ENCODE data around the gene GMDS. TPM values are rescaled to one million over a fixed set of nuclear protein-coding genes. Genes with fewer than 3 reads are reported as not detected.

GMDS gene
- total and polyA plus RNA-seq, 2 experiments from 2014 or later: 3.0 to 12.6 TPM

GRCh38 chr6:1729133-1729749 lies 516.2 kb downstream of the GMDS start:
- in situ Hi-C loops (cut with MboI): no loop called here
- no peaks in the 10 kb centered on the region for H3K4me1 ChIP-seq (ENCODE audit: insufficient read depth)

DNA sequence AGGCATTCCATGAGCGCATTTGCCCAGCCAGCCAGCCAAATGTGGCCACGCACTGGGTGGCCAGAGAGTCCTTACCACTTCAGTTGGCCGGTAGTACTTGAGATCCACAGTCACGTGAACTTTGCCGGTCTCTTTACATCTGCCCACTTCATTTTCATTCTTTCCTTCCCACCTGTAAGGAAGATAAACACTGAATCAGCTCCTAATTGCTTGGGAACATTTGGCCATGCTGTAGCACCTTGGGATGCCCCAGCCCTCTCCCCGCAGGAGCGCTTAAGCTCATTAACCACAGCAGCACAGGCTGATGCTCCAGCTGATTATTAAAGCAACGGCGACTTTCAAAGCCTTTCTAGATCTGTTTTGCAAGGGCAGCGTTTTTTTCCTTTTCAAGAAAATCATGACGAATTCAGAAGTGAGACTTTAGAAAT lies 519.0 kb downstream of the GMDS start:
- H3K79me2 ChIP-seq (ENCODE audit: insufficient read depth): no peaks in the 10 kb centered on the region
- no peaks in the 10 kb centered on the region for H3K27me3 ChIP-seq (replicated peaks; ENCODE audit: insufficient read depth)
- WGBS, 2 experiments (ENCODE audit: low coverage in 1 of 2, low lambda C conversion rate in 2 of 2, missing lambda C conversion rate in 2 of 2): 76 to 77% methylated on average over 11 of the region's 11 CpGs

More at GRCh38 chr6:1729133-1729749, 516.2 kb downstream of the GMDS start:
- Histone ChIP-seq H3K9ac (no peak overlapping the region), H3K9me2 (ENCODE audit: insufficient read depth) (no peaks in the 10 kb centered on the region), H3K27ac (no peak overlapping the region), H3K9me3 (ENCODE audit: low read depth) (no peaks in the 10 kb centered on the region), H3K27me3 (replicated peaks; ENCODE audit: insufficient read depth) (no peaks in the 10 kb centered on the region), H3F3A (ENCODE audit: insufficient read depth) (no peaks in the 10 kb centered on the region), H2AFZ (no peak overlapping the region), H3K4me3 (no peak overlapping the region), H3K79me2 (ENCODE audit: insufficient read depth) (no peaks in the 10 kb centered on the region), H3K36me3 (ENCODE audit: low read depth) (no peaks in the 10 kb centered on the region), H4K20me1 (ENCODE audit: insufficient read depth) (no peaks in the 10 kb centered on the region), H3K4me2 (ENCODE audit: unreplicated experiment) (no peak overlapping the region)
- no peak for TF ChIP-seq EZH2 (IDR thresholded peaks at IDR 0.05; ENCODE audit: insufficient read depth, poor library complexity, severe bottlenecking)
- no peak for TF ChIP-seq EZH2phosphoT487 (IDR thresholded peaks at IDR 0.05; ENCODE audit: insufficient read depth, low read depth)
- WGBS, 2 experiments (ENCODE audit: low coverage in 1 of 2, low lambda C conversion rate in 2 of 2, missing lambda C conversion rate in 2 of 2): 93 to 95% methylated on average over 7 of the region's 7 CpGs
- no peak for DNase-seq

GRCh38 chr6:1724616-1725015 lies 520.8 kb downstream of the GMDS start:
- no peak for DNase-seq

More for the DNA sequence above, 519.0 kb downstream of the GMDS start:
- TF ChIP-seq EZH2 (IDR thresholded peaks at IDR 0.05; ENCODE audit: insufficient read depth, poor library complexity, severe bottlenecking) (no peak), EZH2phosphoT487 (IDR thresholded peaks at IDR 0.05; ENCODE audit: insufficient read depth, low read depth) (no peak)
- no peaks in the 10 kb centered on the region for H3K36me3 ChIP-seq (ENCODE audit: low read depth)
- no peaks in the 10 kb centered on the region for H4K20me1 ChIP-seq (ENCODE audit: insufficient read depth)
- no peak overlapping the region for H2AFZ ChIP-seq
- H3F3A ChIP-seq (ENCODE audit: insufficient read depth): no peaks in the 10 kb centered on the region
- H3K4me2 ChIP-seq (ENCODE audit: unreplicated experiment): no peak overlapping the region
- H3K4me3 ChIP-seq: no peak overlapping the region
- no peaks in the 10 kb centered on the region for H3K4me1 ChIP-seq (ENCODE audit: insufficient read depth)
- no peaks in the 10 kb centered on the region for H3K9me3 ChIP-seq (ENCODE audit: low read depth)
- DNase-seq: no peak
- no peak overlapping the region for H3K27ac ChIP-seq
- H3K9me2 ChIP-seq (ENCODE audit: insufficient read depth): no peaks in the 10 kb centered on the region
- no peak overlapping the region for H3K9ac ChIP-seq
- in situ Hi-C loops (cut with MboI): no loop called here

GRCh38 chr6:1724124-1724523 lies 521.3 kb downstream of the GMDS start:
- in situ Hi-C loops (cut with MboI): no loop called here

More at GRCh38 chr6:1724616-1725015, 520.8 kb downstream of the GMDS start:
- H3K4me1 ChIP-seq (ENCODE audit: insufficient read depth): no peaks in the 10 kb centered on the region
- H3K9me3 ChIP-seq (ENCODE audit: low read depth): no peaks in the 10 kb centered on the region
- H3K4me3 ChIP-seq: no peak overlapping the region
- H2AFZ ChIP-seq: no peak overlapping the region
- no peaks in the 10 kb centered on the region for H3K27me3 ChIP-seq (replicated peaks; ENCODE audit: insufficient read depth)
- no peaks in the 10 kb centered on the region for H4K20me1 ChIP-seq (ENCODE audit: insufficient read depth)
- TF ChIP-seq EZH2phosphoT487 (IDR thresholded peaks at IDR 0.05; ENCODE audit: insufficient read depth, low read depth) (no peak), EZH2 (IDR thresholded peaks at IDR 0.05; ENCODE audit: insufficient read depth, poor library complexity, severe bottlenecking) (no peak)
- no peaks in the 10 kb centered on the region for H3K36me3 ChIP-seq (ENCODE audit: low read depth)
- H3F3A ChIP-seq (ENCODE audit: insufficient read depth): no peaks in the 10 kb centered on the region
- no peak overlapping the region for H3K4me2 ChIP-seq (ENCODE audit: unreplicated experiment)
- H3K9ac ChIP-seq: no peak overlapping the region
- no peaks in the 10 kb centered on the region for H3K9me2 ChIP-seq (ENCODE audit: insufficient read depth)
- WGBS, 2 experiments (ENCODE audit: low coverage in 1 of 2, low lambda C conversion rate in 2 of 2, missing lambda C conversion rate in 2 of 2): 91 to 93% methylated on average over 8 of the region's 8 CpGs
- H3K27ac ChIP-seq: no peak overlapping the region
- H3K79me2 ChIP-seq (ENCODE audit: insufficient read depth): no peaks in the 10 kb centered on the region
- in situ Hi-C loops (cut with MboI): no loop called here

More at GRCh38 chr6:1724124-1724523, 521.3 kb downstream of the GMDS start:
- Histone ChIP-seq H3K36me3 (ENCODE audit: low read depth) (no peaks in the 10 kb centered on the region), H3K4me2 (ENCODE audit: unreplicated experiment) (no peak overlapping the region), H4K20me1 (ENCODE audit: insufficient read depth) (no peaks in the 10 kb centered on the region), H3F3A (ENCODE audit: insufficient read depth) (no peaks in the 10 kb centered on the region), H3K27ac (no peak overlapping the region), H3K79me2 (ENCODE audit: insufficient read depth) (no peaks in the 10 kb centered on the region), H3K4me3 (no peak overlapping the region), H3K9ac (no peak overlapping the region), H3K9me3 (ENCODE audit: low read depth) (no peaks in the 10 kb centered on the region), H3K27me3 (replicated peaks; ENCODE audit: insufficient read depth) (no peaks in the 10 kb centered on the region), H3K9me2 (ENCODE audit: insufficient read depth) (no peaks in the 10 kb centered on the region), H2AFZ (no peak overlapping the region), H3K4me1 (ENCODE audit: insufficient read depth) (no peaks in the 10 kb centered on the region)
- no peak for DNase-seq
- TF ChIP-seq EZH2 (IDR thresholded peaks at IDR 0.05; ENCODE audit: insufficient read depth, poor library complexity, severe bottlenecking) (no peak), EZH2phosphoT487 (IDR thresholded peaks at IDR 0.05; ENCODE audit: insufficient read depth, low read depth) (no peak)
- WGBS, 2 experiments (ENCODE audit: low coverage in 1 of 2, low lambda C conversion rate in 2 of 2, missing lambda C conversion rate in 2 of 2): 90 to 91% methylated on average over 9 of the region's 9 CpGs
